ENCODE results near the gene MAD2L1BP.
A peak's percentile ranks its signal among the peaks of the same experiment; 100 is the strongest.
"Not testable (repeated sequence)": the region's sequence is repeated elsewhere in the genome, so short reads cannot be mapped to it uniquely, and the experiment has no call there.

Gene MAD2L1BP

DNA sequence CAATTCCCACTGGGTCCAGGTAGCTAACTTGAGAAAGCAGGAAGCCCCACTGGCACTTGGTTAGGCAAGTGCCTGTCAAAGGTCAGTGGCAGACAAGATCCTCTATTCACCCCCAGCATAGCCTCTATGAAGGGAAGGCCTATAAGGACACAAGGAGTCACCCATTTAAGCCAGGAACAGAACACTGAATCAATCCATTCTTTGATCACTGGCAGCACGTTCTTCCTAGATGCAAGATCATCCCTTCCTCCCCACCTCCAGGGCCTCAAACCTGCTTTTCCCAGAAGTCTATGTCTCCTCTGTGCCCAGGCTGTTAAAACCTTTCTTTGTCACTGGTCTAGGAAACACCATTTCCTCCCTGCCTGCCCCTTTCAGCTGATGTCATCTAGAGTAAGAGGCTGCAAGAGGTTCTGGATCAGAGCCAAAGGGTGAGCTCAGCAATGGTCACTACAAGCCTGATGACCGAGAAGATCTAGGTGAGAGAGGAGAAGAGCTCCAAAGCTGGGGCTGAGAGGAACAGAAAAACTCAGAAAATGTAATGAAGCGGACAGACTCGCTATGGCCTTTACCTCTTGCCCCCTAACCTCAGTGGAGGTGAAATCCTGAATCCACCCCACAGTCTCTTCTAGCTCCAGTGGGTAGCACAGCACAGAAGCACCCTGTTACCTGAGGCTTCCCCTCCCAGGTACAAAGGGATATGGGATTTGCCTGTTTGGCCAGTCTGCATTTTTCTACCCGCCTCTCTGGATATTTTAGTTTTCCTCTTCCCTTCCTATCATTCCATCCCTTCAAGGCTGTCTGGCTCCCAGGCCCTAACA, 8.4 kb upstream of the MAD2L1BP start:
- peak in 1 of 2 experiments; percentile 8 for DNase-seq

DNA sequence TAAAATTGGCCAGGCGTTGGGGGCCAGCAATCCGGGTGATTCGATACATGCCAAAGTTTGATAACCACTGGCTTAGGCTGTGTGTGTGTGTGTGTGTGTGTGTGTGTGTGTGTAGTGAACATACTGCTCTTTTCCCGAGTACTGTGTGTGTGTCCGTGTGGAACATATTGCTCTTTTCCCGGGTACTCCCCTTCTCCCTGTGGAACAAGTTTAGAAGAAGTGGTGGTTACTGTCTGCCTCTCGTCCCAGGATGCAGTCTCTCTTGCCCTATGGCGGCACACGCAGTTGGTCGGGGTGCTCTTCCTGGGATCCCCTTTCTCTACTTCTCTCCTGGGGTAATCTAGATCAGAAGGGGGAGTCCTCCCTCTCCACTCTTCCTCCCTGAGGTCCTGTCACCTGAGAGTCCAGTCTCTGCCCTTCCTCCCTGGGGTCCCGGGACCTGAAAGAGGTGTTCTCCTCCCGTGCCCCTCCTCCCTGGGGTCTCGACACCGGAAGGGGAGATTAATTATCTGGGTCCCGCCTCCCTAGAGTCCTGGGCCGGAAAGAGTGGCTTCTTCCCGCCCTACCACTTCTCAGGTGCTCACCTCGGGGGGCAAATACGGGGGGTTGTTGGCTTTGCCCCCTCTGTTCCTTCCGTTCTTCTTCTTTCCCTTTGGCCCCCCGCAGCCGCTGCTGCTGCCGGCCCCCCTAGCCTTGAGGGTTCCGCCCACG, 7.1 kb upstream of the MAD2L1BP start:
- no peak for DNase-seq

DNA sequence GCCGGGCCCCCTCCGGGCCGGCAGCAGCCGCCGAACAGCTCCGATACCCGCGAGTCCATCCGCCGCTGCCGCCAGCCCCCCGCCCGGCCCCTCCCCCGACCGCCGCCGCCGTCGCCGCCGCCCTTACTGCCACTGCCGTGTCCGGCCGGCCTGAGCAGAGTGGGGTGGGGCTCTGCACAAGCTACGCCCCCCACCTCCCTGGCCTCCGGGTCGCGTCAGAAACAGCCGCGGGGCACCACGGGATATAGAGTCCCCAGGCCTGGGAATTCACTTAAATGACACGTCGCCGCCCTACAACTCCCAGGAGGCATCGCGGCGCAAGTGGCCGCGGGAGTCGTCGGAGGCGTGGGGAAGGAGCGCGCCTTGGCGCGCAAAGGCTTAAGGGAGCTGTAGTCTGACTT, 6.5 kb upstream of the MAD2L1BP start, which contains the start of gene GTPBP2:
Gene GTPBP2, minus strand, starts transcription at position 161 of the 401 bp plus-strand sequence. Its CDS starts 102 bp downstream, at position 59.
- DNase-seq = peak; percentile 98 to 99

DNA sequence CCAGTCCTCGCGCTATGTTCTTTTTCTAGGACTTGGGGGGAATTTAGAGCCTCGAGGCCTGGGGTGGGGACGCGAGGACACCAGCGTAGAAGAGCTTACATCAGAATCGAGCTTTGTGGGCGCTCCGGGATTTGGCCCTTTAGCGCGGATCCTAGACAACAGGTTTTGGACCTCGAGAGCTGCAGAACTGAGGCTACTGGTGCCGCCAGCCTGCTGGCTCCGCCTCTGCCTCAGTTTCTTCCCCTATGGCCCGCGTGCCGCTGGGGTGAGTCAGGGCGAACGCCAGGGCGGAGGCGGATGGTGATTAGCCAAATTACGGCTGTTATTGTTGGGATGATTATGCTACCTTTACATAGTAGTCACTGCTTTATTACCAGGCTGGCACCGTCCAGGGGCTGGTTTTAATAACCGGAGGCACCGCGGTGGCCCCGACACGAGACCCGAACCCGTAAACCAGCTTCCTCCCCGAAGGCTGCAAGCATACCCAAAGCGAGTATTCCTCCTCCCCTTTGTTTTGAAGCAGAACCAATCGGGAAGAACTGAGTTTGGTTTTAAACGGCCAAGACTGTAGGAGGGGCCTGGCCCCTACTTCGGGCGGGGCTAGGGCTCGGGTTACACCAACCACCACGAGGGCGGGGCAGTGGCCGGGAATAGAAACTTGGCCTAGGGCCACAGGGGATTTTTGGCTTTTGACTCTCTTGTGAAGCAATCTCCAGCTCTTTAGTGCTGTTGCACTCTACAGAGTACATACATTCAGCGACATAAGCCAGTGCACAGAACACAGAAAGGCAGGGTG, 5.9 kb upstream of the MAD2L1BP start:
- peak; percentile 78 to 91 for DNase-seq

DNA sequence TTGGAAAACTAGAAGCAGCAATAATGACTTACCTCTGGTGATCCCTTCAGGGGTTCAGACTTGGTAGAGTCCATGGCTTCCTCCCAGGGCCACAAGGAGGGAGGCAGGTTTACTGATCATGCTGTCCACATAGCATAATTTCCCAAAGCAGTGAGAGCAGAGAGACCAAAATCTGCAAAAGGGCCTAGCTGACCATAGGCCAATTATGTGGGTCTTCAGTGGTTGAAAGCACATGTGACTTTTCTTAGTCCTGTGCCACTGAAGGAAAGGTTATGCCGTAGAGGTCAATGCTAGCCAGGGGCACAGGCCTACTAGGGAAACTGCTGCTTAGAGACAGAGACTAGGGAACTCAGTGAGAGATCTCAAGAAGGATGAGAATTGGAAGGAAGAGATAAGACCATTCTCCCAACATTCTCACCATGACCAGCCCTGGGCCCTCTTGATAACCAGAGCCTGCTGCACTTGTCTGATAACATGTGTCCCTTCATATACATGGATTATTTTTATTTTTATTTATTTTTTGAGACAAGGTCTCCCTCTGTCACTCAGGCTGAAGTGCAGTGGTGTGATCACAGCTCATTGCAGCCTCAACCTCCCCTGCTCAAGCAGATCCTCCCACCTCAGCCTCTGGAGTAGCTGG, 4.5 kb upstream of the MAD2L1BP start:
- no peak for DNase-seq

DNA sequence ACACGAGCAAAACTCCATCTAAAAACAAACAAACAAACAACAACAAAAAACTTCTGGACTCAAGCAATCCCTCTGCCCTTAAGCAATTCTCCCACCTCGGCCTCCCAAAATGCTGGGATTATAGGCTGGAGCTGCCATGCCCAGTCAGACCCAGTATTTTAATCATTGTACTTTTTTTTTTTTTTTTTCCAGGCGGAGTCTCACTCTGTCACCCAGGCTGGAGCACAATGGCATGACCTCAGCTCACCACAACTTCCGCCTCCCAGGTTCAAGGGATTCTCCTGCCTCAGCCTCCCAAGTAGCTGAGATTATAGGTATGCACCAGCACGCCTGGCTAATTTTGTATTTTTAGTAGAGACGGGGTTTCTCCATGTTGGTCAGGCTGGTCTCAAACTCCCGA, 2.6 kb upstream of the MAD2L1BP start:
- DNase-seq = not testable (repeated sequence)

DNA sequence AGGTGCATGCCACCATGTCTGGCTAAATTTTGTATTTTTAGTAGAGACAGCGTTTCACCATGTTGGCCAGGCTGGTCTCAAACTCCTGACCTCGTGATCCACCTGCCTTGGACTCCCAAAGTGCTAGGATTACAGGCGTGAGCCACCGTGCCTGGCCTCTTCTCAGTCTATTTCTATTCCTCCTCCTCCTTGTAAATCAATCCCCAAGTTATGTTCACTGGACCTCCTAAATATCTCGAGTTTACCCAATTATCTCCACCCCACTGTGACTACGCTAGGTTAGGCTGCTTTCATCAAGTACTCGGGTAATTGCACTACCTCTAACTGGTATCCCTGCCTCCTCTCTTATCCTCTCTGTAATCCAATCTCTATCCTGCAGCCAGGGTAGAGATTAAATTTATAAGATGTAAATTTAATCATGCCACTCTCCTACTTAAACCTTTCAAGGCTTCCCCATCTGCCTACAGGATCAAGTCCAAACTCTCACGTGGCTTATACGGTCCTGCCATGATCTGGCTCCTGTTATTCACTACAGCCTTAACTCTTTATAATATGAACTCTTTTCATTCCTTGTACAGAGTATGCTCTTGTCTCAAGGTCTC, 837 bp upstream of the MAD2L1BP start:
- DNase-seq = no peak

DNA sequence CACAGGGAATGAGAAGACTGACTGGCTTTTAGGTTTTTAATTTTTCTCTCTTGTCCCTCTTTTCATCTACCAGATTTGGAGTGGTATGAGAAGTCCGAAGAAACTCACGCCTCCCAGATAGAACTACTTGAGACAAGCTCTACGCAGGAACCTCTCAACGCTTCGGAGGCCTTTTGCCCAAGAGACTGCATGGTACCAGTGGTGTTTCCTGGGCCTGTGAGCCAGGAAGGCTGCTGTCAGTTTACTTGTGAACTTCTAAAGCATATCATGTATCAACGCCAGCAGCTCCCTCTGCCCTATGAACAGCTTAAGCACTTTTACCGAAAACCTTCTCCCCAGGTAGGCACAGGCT, 644 bp downstream of the MAD2L1BP start:
- DNase-seq = no peak

DNA sequence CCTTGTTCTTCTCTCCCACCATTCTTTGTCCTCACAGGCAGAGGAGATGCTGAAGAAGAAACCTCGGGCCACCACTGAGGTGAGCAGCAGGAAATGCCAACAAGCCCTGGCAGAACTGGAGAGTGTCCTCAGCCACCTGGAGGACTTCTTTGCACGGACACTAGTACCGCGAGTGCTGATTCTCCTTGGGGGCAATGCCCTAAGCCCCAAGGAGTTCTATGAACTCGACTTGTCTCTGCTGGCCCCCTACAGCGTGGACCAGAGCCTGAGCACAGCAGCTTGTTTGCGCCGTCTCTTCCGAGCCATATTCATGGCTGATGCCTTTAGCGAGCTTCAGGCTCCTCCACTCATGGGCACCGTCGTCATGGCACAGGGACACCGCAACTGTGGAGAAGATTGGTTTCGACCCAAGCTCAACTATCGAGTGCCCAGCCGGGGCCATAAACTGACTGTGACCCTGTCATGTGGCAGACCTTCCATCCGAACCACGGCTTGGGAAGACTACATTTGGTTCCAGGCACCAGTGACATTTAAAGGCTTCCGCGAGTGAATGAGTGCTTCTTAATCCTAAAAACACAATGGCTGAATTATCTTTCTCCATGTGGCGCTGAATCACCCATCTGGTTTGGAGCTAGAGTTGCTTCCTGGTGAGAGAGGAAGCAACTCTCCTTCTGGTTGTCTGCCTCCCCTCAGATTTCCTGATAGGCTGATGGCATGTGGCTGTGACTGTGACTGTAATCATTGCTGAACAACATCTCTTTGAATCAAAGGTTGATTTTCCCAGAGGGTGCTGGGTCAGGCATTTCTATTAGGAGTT, 4.6 kb downstream of the MAD2L1BP start:
- DNase-seq = no peak

DNA sequence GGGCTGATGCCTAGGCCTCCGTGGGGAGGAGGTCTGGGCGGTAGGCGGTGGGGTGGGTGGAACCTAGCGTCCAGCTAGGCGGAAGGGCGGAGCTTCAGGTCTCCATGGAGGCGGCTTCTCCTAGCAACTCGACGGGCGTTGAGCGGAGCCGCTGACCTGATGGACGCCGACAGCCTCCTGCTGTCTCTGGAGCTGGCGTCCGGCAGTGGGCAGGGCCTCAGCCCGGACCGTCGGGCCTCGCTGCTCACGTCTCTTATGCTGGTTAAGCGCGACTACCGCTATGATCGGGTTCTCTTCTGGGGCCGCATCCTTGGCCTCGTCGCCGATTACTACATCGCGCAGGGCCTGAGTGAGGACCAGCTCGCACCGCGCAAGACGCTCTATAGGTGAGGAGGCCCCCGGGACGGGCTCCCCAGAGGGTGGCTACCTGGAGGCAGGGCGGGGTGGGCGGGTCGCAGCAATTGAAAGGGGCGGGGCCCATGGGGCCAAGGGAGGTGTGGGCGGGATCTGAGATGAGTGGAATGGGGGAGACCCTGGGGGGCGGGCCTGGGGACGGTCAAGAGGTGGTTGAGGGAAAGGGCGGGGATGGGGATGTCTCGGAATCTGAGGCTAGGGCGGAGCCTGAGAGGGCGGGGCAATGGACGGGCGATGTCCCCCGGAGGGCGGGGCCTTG, 9.4 kb downstream of the MAD2L1BP start, which contains the start of gene RSPH9:
Gene RSPH9, plus strand, starts transcription at position 97 of the 673 bp plus-strand sequence. Its CDS starts 63 bp downstream, at position 160.
- no peak for DNase-seq

DNA sequence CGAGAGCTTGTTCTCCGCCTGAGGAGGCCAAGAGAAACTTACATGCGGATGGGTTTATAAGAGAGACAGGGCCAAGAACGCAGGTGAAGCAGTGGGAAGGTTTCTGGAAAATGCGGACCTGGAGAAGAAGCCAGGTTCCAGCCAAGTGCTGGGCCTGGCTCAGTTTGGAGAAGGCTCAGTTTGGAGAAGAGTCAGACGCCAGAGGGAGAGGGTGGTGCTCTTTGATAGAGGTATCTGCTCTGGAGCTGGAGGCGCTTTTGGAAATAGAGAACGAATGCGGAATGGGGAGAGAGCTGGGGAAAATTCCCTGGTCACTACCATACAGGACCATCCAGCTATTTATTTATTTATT, 9.9 kb downstream of the MAD2L1BP start:
- no peak for DNase-seq

DNA sequence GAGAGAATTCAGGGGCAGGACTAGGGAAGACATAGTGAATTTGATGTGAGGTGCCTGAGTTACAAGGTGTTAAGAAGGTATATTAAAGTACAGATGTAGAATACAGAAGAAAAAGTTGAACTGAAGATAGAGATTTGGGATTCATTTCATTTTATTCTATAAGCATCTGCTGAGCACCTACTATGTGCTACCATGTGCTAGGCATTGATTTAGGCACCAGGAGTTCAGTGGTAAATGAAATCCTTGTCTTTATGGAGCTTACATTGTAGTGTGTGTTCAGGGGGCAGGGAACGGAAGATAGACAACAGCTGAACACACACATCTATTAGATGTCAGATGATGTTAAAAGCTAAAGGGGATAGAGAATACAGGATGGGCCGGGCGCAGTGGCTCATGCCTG, 12.0 kb downstream of the MAD2L1BP start:
- DNase-seq = no peak

DNA sequence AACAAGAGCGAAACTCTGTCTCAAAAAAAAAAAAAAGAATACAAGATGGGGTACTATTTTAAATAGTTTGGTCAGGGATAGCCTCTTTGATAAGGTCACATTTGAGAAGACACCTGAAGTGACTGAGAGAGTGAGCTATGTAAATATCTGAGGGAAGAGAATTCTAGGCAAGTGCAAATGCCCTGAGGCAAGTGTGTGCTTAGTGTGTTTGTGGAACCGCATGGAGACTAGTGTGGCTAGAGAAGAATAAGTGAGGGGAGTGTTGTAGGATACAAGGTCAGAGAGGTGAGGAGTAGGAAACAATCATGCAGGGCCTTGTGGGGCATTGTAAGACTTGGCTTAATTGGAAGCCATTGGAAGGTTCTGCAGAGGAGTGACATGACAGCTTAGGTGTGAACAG, 12.6 kb downstream of the MAD2L1BP start:
- DNase-seq = no peak

DNA sequence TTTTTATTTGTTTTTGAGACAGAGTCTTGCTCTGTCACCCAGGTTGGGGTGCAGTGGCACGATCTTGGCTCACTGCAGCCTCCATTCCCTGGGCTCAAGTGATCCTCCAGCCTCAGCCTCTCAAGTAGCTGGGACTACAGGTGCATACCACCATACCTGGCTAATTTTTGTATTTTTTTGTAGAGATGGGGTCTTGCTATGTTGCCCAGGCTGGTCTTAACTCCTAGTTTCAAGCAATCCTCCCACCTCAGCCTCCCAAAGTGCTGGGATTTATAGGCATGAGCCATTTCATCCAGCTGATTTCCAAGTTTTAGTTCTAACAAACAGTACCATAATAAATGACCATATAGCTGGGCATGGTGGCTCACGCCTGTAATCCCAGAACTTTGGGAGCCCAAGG, 17.2 kb downstream of the MAD2L1BP start:
- not testable (repeated sequence) for DNase-seq

DNA sequence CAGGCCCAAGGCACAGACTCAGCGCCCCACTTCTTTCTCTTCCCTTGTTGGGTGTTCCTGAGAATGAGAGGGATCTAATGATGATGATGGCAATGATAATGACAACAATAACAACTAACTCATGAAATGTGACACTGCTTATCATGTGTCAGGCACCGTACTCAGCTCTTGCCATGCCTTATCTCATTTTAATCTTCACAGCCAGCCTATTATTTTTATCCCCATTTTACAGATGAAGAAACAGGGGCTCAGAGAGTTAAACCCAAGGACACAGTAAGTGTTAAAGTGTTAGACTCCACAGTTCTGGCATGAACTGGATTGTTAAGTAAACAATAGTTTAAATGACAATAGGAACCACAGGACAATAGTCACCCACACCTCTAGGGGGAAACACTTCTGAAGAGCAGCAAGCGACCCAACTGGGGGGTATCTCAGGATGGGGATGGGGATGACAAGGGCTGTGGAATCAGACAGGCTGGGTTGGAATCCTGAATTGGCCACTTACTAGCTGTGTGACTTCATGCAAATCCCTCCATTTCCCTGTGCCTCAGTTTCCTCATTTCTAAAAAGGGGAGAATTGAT, 21.7 kb downstream of the MAD2L1BP start:
- DNase-seq = no peak

DNA sequence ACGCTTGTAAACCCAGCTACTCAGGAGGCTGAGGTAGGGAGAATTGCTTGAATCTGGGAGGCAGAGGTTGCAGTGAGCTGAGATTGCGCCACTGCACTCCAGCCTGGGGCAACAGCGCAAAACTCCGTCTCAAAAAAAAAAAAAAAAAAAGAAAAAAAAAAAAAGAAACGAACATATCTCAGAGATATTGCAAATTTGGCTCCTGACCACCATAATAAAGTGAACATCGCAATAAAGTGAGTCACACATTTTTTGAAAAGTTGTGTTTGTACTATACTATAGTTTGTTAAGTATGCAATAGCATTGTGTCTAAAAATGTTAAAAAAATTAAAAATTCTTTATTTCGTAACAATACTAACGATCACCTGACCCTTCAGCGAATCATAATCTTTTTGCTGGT, 22.5 kb downstream of the MAD2L1BP start:
- no peak for DNase-seq

DNA sequence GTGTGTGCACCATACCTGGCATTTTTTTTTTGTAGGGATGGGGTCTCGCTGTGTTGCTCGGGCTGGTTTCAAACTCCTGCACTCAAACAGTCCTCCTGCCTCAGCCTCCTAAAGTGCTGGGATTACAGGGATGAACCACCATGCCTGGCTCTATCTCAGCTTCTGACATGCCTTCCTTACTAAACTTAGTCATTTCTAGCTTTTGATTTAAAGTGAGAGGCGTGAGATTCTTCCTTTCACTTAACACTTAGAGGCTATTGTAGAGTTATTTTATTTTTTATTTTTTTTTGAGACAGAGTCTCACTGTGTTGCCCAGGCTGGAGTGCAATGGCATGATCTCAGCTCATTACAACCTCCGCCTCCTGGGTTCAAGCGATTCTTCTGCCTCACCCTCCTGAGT, 27.3 kb downstream of the MAD2L1BP start:
- not testable (repeated sequence) for DNase-seq

DNA sequence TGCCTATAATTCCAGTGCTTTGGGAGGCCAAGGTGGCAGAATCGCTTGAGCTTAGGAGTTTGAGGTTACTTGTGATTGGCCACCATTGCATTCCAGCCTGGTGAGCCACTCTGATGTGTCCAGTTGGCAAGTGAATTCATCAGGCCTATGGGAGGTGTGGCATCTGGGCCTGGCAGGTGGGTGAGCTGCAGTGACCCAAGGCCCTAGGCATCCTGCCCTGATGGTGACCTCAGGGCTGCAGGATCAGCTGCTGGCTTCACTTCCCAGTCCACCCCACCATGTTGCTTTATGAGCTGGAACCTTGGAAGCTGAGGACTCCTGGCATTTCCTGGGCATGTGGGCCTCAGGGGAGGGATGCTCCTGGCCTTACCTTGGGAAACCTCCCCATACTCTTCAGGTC, 29.7 kb downstream of the MAD2L1BP start:
- DNase-seq = no peak

DNA sequence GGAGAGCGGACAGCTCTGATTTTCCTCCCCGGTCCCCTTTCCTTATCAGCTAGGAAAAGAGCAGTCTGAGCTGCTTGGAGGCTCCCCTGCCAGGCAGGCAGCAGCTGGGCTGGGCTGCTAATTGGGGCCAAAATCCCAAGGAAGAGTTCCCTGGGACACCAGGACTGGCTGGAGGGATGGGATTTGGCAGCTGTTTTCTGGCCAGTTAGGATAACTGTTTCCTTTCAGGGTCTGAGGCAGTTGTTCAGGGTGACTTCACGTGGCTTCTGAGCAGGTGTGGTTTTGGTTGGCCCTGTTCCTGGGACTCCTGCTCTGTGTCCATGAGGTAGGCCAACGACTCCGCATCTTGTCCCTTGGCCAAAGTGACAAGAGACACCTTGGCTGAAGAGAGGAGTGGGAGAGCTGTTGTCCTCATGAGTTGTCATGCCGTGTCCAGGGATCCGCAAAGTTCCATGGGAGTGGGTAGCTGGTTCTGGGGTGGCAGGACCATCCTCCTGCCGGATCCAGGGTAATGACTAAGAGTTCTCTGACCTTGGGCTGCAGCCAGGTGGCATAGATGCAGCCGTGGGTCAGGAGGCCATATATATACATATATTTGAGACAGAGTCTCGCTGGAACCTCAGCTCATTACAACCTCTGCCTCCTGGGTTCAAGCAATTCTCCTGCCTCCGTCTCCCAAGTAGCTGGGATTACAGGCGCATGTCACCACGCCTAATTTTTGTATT, 30.7 kb downstream of the MAD2L1BP start:
- no peak for DNase-seq

Measured in cerebellar nuclear complex (tissue), 1 donor.